Activated naive CD4-positive, alpha-beta T cell treated with Interleukin-2 at 50 U/mL for 16 hours (primary cell): Measurements from ENCODE around the gene PCDHB1.
"Not testable (repeated sequence)": the region's sequence is repeated elsewhere in the genome, so short reads cannot be mapped to it uniquely, and the experiment has no call there.

ENCODE experiments used
- DNase-seq: peaks from one replicate; pipeline ENCODE4 v3.0.0-alpha.2; 2020

PCDHB1 gene

DNA sequence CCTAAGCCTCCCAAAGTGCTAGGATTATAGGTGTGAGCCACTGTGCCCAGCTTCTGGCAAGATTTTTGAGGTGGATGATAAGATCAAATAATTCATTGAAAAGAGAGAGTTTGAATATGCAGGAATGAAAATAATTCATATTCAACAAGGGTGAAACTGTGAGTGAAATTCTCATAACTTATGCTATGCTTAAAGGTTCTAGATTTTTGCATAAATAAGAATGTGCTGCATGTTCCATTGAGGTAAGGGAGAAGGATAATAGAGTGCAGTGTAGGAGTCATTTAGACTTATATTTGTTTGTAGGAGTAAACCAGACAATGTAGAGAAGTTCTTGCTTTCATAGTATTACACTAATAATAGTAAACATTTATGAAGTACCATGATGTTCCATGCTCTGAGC, 31.1 kb downstream of the PCDHB1 start:
- DNase-seq, result no peak

DNA sequence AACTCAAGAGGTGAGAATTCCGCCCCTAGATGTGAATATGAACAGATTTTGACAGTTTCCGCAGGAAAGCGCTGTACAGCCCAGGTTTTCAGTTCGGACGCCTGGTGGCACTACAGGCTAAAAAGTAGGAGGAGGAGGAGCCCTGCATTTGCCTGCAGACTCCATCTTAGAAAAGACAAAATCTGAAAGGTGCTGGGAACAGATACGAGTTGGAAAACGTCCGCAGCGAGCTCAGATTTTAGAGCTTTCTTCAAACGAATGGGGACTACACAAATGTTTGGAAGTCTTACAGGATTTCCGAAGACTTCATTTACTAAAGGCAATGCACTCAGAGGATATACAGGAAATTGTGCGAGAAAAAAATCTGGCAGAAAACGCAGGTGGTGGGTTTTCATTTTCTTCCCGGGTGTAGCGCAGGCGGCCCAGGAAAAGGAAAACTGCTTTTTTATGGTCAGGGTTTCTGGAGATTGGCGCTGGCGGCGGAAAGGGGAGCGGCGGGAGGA, 33.4 kb downstream of the PCDHB1 start:
- DNase-seq, result peak; percentile 42

DNA sequence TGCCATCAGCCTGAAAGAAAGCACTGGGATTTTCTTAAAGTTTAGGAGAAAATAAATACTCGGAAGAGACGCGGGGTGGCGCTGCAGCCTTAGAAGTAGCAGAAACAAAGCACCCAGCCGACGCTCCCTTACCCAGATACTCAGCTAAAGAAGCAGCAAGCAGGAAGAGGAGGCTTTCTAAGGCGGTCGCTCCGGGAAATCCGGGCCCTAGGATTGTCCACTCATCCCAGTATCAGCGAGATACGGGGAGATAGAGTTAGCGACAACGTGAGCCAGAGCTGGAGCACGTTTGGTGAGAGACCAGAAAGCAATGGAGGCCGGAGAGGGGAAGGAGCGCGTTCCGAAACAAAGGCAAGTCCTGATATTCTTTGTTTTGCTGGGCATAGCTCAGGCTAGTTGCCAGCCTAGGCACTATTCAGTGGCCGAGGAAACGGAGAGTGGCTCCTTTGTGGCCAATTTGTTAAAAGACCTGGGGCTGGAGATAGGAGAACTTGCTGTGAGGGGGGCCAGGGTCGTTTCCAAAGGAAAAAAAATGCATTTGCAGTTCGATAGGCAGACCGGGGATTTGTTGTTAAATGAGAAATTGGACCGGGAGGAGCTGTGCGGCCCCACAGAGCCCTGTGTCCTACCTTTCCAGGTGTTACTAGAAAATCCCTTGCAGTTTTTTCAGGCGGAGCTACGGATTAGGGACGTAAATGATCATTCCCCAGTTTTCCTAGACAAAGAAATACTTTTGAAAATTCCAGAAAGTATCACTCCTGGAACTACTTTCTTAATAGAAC, 43.5 kb downstream of the PCDHB1 start, which contains the start of gene PCDHB2:
TSS of gene PCDHB2 (plus strand) at position 135 of the 782 bp plus-strand sequence. CDS start at position 311, 176 bp downstream.
- no peak for DNase-seq

DNA sequence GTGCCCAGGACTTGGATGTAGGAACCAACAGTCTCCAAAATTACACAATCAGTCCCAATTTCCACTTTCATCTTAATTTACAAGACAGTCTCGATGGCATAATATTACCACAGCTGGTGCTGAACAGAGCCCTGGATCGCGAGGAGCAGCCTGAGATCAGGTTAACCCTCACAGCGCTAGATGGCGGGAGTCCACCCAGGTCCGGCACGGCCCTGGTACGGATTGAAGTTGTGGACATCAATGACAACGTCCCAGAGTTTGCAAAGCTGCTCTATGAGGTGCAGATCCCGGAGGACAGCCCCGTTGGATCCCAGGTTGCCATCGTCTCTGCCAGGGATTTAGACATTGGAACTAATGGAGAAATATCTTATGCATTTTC, 44.1 kb downstream of the PCDHB1 start:
- DNase-seq, result no peak

DNA sequence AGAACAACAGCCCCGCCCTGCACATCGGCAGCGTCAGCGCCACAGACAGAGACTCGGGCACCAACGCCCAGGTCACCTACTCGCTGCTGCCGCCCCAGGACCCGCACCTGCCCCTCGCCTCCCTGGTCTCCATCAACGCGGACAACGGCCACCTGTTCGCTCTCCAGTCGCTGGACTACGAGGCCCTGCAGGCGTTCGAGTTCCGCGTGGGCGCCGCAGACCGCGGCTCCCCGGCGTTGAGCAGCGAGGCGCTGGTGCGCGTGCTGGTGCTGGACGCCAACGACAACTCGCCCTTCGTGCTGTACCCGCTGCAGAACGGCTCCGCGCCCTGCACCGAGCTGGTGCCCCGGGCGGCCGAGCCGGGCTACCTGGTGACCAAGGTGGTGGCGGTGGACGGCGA, 45.0 kb downstream of the PCDHB1 start:
- not testable (repeated sequence) for DNase-seq

DNA sequence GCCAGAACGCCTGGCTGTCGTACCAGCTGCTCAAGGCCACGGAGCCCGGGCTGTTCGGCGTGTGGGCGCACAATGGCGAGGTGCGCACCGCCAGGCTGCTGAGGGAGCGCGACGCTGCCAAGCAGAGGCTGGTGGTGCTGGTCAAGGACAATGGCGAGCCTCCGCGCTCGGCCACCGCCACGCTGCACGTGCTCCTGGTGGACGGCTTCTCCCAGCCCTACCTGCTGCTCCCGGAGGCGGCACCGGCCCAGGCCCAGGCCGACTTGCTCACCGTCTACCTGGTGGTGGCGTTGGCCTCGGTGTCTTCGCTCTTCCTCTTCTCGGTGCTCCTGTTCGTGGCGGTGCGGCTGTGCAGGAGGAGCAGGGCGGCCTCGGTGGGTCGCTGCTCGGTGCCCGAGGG, 45.4 kb downstream of the PCDHB1 start:
- not testable (repeated sequence) for DNase-seq

DNA sequence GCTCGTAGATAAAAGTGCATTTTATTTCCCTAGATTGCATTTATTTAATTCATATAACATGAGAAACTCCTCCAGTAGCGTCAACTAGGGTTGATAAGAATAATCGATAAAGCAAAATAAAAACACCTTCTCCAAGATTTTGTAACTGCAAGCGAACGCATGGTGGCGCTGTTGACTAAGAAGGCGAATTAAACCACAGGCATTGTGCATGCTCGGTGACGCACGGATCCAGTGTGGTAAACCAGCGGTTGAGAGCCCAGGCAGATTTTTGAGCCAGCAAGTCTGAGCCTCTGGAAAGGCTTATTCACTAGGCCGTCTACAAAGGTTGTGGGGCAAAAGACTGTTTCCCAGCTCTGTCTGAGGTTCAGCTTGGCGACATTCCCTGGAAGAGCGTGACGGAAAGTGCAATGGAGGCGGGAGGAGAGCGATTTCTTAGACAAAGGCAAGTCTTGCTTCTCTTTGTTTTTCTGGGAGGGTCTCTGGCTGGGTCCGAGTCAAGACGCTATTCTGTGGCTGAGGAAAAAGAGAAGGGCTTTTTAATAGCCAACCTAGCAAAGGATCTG, 49.1 kb downstream of the PCDHB1 start, which contains the start of gene PCDHB3:
TSS of gene PCDHB3 (plus strand) at position 231 of the 563 bp plus-strand sequence. CDS start at position 408, 177 bp downstream.
- DNase-seq, result peak; percentile 7

DNA sequence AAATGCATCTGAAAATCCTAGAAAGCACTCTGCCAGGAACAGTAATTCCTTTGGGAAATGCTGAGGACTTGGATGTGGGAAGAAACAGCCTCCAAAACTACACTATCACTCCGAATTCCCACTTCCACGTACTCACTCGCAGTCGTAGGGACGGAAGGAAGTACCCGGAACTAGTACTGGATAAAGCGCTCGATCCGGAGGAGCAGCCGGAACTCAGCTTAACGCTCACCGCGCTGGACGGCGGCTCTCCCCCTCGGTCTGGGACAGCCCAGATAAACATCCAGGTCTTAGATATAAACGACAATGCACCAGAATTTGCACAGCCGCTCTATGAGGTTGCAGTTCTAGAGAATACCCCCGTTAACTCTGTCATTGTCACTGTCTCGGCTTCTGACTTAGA, 49.9 kb downstream of the PCDHB1 start:
- no peak for DNase-seq

DNA sequence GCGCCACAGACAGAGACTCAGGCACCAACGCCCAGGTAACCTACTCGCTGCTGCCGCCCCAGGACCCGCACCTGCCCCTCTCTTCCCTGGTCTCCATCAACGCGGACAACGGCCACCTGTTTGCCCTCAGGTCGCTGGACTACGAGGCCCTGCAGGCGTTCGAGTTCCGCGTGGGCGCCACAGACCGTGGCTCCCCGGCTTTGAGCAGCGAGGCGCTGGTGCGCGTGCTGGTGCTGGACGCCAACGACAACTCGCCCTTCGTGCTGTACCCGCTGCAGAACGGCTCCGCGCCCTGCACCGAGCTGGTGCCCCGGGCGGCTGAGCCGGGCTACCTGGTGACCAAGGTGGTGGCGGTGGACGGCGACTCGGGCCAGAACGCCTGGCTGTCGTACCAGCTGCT, 50.9 kb downstream of the PCDHB1 start:
- DNase-seq, result not testable (repeated sequence)

DNA sequence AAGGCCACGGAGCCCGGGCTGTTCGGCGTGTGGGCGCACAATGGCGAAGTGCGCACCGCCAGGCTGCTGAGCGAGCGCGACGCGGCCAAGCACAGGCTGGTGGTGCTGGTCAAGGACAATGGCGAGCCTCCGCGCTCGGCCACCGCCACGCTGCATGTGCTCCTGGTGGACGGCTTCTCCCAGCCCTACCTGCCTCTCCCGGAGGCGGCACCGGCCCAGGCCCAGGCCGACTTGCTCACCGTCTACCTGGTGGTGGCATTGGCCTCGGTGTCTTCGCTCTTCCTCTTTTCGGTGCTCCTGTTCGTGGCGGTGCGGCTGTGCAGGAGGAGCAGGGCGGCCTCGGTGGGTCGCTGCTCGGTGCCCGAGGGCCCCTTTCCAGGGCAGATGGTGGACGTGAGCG, 51.3 kb downstream of the PCDHB1 start:
- DNase-seq, result not testable (repeated sequence)

DNA sequence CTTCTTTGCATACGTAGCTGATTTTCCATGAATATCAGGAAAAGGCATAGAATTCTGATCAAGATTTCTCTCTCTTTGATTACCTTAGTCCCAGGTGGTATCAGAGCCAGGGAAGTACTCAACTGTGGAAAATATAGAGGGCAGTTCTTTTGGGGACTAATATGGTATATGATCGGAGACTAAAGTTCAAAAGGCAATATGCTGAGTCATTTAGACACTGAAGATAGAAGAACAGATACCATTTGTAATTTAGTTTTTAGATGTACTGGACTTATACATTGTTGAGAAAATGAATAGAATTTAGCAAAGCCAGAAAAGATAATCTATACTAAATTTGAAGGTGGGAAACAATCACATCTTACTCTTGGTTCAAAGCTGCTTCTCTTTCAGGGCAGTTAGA, 54.2 kb downstream of the PCDHB1 start:
- no peak for DNase-seq
